Erythroblast (primary cell): ENCODE data around the gene CMBL.

Experiments used
- GATA1 ChIP-seq: IDR thresholded peaks from 2 replicates; pipeline ENCODE4 v1.6.1; 2011; ENCODE audit warnings: low read depth, mild to moderate bottlenecking, control low read depth, low read length, moderate library complexity
- POLR2A ChIP-seq: IDR thresholded peaks from 2 replicates; pipeline ENCODE4 v1.6.1; 2011; ENCODE audit warnings: mild to moderate bottlenecking, low read length

- TF ChIP-seq POLR2A (no peak), GATA1 (no peak)
These were observed 44.2 kb upstream of the CMBL start for GRCh38 chr5:10351919-10352318.
